ENCODE data around the gene PPP1R12C.

GRCh38 chr19:55147545-55148251 is 30.3 kb upstream of the PPP1R12C start:
- TF ChIP-seq CTCF (IDR thresholded peaks at IDR 0.05): no peak
- TF ChIP-seq POLR2A (IDR thresholded peaks at IDR 0.05): no peak
- no peak for TF ChIP-seq POLR2AphosphoS5 (IDR thresholded peaks at IDR 0.05)

Measured in transverse colon (tissue), 4 donors.